Lung (tissue), 12 donors: Measurements from ENCODE around the gene ZDHHC3. TPM values are rescaled to one million over a fixed set of nuclear protein-coding genes. Genes with fewer than 3 reads are reported as not detected.

Experiments
- ATAC-seq: fragments of 200-7000 bp; cut with Tn5 transposase; one replicate; pipeline ENCODE4 v1.9.1; 2020; ENCODE audit warnings: moderate number of reproducible peaks; ENCODE audit not compliant: insufficient read depth, low FRiP score
- DNase-seq, 3 donors: peaks; one replicate each; pipeline ENCODE4 v3.0.0-alpha.2; 2013 to 2017
- H3K27ac ChIP-seq, 2 donors: one replicate each; pipeline ENCODE4 v1.5.1; 2013; ENCODE audit warnings: mild to moderate bottlenecking in 2 of 2, moderate library complexity in 2 of 2, control low read depth in 1 of 2, inconsistent platforms in 1 of 2, low read depth in 1 of 2, low read length in 1 of 2
- H3K27me3 ChIP-seq, 3 donors: one replicate each; pipeline ENCODE4 v1.5.1; 2013; ENCODE audit warnings: low read length in 2 of 3; ENCODE audit not compliant: control insufficient read depth in 3 of 3, insufficient read depth in 3 of 3
- H3K36me3 ChIP-seq, 4 donors: one replicate each; pipeline ENCODE4 v1.5.1; 2013; ENCODE audit warnings: low read length in 4 of 4, mild to moderate bottlenecking in 1 of 4, moderate library complexity in 1 of 4; ENCODE audit not compliant: control insufficient read depth in 4 of 4, insufficient read depth in 4 of 4
- H3K4me1 ChIP-seq, 5 donors: one replicate each; pipeline ENCODE4 v1.5.1; 2013; ENCODE audit warnings: low read length in 5 of 5, mild to moderate bottlenecking in 2 of 5, moderate library complexity in 1 of 5; ENCODE audit not compliant: control insufficient read depth in 5 of 5, insufficient read depth in 5 of 5
- H3K4me3 ChIP-seq: one replicate; pipeline ENCODE4 v1.5.1; 2013; ENCODE audit warnings: mild to moderate bottlenecking, control low read depth, moderate library complexity
- H3K9ac ChIP-seq, 2 donors: one replicate each; pipeline ENCODE4 v1.5.1; 2013; ENCODE audit warnings: low read length in 2 of 2, control low read depth in 1 of 2; ENCODE audit not compliant: insufficient read depth in 1 of 2
- H3K9me3 ChIP-seq, 4 donors: one replicate each; pipeline ENCODE4 v1.5.1; 2013; ENCODE audit warnings: low read length in 3 of 4, mild to moderate bottlenecking in 1 of 4, moderate library complexity in 1 of 4; ENCODE audit not compliant: control insufficient read depth in 4 of 4, insufficient read depth in 3 of 4
- CTCF ChIP-seq: IDR thresholded peaks from 2 replicates; pipeline ENCODE4 v1.5.1; 2012; ENCODE audit warnings: mild to moderate bottlenecking; ENCODE audit errors: control extremely low read depth, extremely low read depth
- WGBS, 2 donors: extraction: QIAGEN DNeasy Blood & Tissue Kit; methylation state at CpG; one replicate each; pipeline ENCODE4 v1.1.7; 2013; 5-methylcytosine and 5-hydroxymethylcytosine counted together
- polyA plus RNA-seq, 2 donors: library from polyadenylated mRNA; stranded (reverse); fragments of 200-250 nt; gene quantifications; one replicate each; pipeline ENCODE4 v1.2.1, GENCODE V29; 2013
- total RNA-seq, 2 donors: library from RNA; depleted of rRNA in 1 of 2; stranded (reverse); fragments of >200 nt in 1 of 2; gene quantifications; one replicate each; pipeline ENCODE4 v1.2.1, GENCODE V29; 2014 to 2021
- donor health status: control.
- donor health status: control.
- donor health status: Bipolar disorder and iron deficiency.
- donor health status: healthy.
- donor health status: DM: yes; HTN: yes; CAD: no.

The ZDHHC3 gene
- total and polyA plus RNA-seq, 4 donors = 49.8 to 96.2 (median 78.0) TPM

DNA sequence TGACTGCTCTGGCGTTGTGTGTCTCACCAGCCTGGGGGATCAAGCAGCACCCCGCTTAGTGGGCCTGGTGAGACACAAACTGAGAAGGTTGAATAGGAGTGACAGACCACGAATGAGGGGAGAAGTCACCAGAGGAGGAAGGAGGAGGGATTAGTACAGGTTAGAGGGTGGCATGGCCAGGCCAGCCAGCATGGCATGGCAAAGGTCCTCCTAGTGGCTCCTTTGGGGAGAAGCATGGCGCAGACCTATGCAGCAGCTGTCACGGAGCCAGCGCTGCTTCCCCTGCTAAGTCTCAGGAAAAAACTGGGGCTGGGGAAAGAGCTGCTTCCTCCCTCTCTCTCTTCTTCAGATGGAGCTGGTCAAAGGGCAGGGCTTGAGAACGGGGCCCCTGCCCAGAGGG, 48.6 kb downstream of the ZDHHC3 start:
- H3K9ac ChIP-seq = no peak overlapping the region
- H3K4me3 ChIP-seq = no peak overlapping the region
- H3K27me3 ChIP-seq = no peaks in the 10 kb centered on the region
- H3K4me1 ChIP-seq = peaks cover 0 to 5% (median 0%) of the 10 kb centered on the region in 5 donors
- WGBS, 2 donors = 95 to 100% methylated on average over 7 of the region's 7 CpGs
- ATAC-seq (no peak), DNase-seq (no peak)
- H3K36me3 ChIP-seq = peaks cover 6 to 49% (median 19%) of the 10 kb centered on the region in 4 donors
- no peak overlapping the region for H3K27ac ChIP-seq
- no peaks in the 10 kb centered on the region for H3K9me3 ChIP-seq
- no peak for TF ChIP-seq CTCF

- no peak for TF ChIP-seq CTCF
- Histone ChIP-seq H3K27me3 (no peaks in the 10 kb centered on the region), H3K4me3 (no peak overlapping the region), H3K9ac (no peak overlapping the region), H3K27ac (no peak overlapping the region), H3K4me1 (peaks cover 0 to 5% (median 0%) of the 10 kb centered on the region in 5 donors), H3K36me3 (peaks cover 6 to 50% (median 18%) of the 10 kb centered on the region in 4 donors), H3K9me3 (no peaks in the 10 kb centered on the region)
- ATAC-seq = no peak
- DNase-seq = peak in 2 of 3 donors; percentile 11 to 19
- whole genome bisulfite sequencing, 2 donors = 70 to 86% methylated on average over 7 of the region's 7 CpGs
These were observed 49.1 kb downstream of the ZDHHC3 start for GRCh38 chr3:44926921-44927320.

DNA sequence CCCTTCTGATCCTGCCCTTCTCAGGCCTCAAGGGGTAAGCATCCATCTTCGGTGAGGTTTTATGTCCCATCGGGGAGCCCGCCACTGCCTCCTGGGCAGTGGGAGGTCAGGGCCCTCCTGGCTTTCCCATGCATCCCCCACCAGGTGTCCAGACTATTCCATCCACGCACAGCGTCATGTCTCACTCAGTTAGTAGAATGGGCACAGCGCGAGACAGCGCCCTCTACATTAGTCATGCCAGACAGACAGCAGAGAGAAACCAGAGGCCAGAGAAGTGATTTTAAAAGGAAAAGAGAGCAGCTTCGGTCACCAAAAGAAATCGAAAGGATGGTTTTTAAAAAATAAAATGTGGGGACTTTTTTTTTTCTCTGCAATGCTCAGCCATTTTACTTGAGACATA, 49.8 kb downstream of the ZDHHC3 start:
- ATAC-seq (no peak), DNase-seq (no peak)
- Histone ChIP-seq H3K4me3 (no peak overlapping the region), H3K9me3 (no peaks in the 10 kb centered on the region), H3K27me3 (no peaks in the 10 kb centered on the region), H3K27ac (no peak overlapping the region), H3K9ac (no peak overlapping the region), H3K36me3 (peaks cover 9 to 47% (median 19%) of the 10 kb centered on the region in 4 donors), H3K4me1 (no peaks in the 10 kb centered on the region)
- TF ChIP-seq CTCF = no peak
- 94 to 96% methylated on average over 10 of the region's 10 CpGs for WGBS, 2 donors

GRCh38 chr3:44924457-44925084, 51.4 kb downstream of the ZDHHC3 start:
- H3K27me3 ChIP-seq = no peaks in the 10 kb centered on the region
- peaks cover 9 to 48% (median 20%) of the 10 kb centered on the region in 4 donors for H3K36me3 ChIP-seq
- no peaks in the 10 kb centered on the region for H3K9me3 ChIP-seq
- H3K4me1 ChIP-seq = no peaks in the 10 kb centered on the region
- 85 to 91% methylated on average over 5 of the region's 5 CpGs for WGBS, 2 donors
- no peak overlapping the region for H3K4me3 ChIP-seq
- TF ChIP-seq CTCF = no peak
- ATAC-seq (no peak), DNase-seq (no peak)
- H3K9ac ChIP-seq = no peak overlapping the region
- no peak overlapping the region for H3K27ac ChIP-seq
